Esophagus squamous epithelium (tissue), 5 donors: ENCODE data around the gene DDX47. TPM values are rescaled to one million over a fixed set of nuclear protein-coding genes. Genes with fewer than 3 reads are reported as not detected.

ENCODE experiments used
- DNase-seq: peaks from one replicate; lab custom pipeline; 2025; lab: John Stamatoyannopoulos, UW
- H3K27ac ChIP-seq, 4 donors: fragments of 200-600 bp; sonication (generic); one replicate each; pipeline ENCODE4 v1.5.1; 2016 to 2019; ENCODE audit warnings: mild to moderate bottlenecking in 1 of 4
- H3K27me3 ChIP-seq, 4 donors: fragments of 200-600 bp; sonication (generic); 1 replicate in 3 of 4; 2 replicates in 1 of 4; pipeline versions ENCODE4 v1.5.1 to v1.6.0; 2017 to 2021; ENCODE audit warnings: antibody characterized with exemption in 1 of 4
- H3K36me3 ChIP-seq, 3 donors: fragments of 200-600 bp; sonication (generic); one replicate each; pipeline ENCODE4 v1.5.1; 2016 to 2019
- H3K4me1 ChIP-seq, 3 donors: fragments of 200-600 bp; sonication (generic); one replicate each; pipeline ENCODE4 v1.5.1; 2017 to 2019
- H3K4me3 ChIP-seq, 4 donors: fragments of 200-600 bp; sonication (generic); 1 replicate in 3 of 4; 2 replicates in 1 of 4; pipeline ENCODE4 v1.5.1; 2016 to 2019; ENCODE audit warnings: mild to moderate bottlenecking in 2 of 4, moderate library complexity in 1 of 4
- H3K9me3 ChIP-seq, 3 donors: fragments of 200-600 bp; sonication (generic); one replicate each; pipeline ENCODE4 v1.5.1; 2016 to 2019
- CTCF ChIP-seq, 6 experiments: fragments of 450-650 bp in 4 of 6; fragments of 200-600 bp in 2 of 6; sonication (generic) in 2 of 6; IDR thresholded peaks; one replicate each; pipeline ENCODE4 v1.5.1; 2016 to 2019; ENCODE audit warnings: antibody characterized with exemption in 6 of 6, mild to moderate bottlenecking in 4 of 6, moderate library complexity in 4 of 6
- POLR2A ChIP-seq, 4 donors: fragments of 450-650 bp; IDR thresholded peaks; one replicate each; pipeline ENCODE4 v1.6.1; 2017; ENCODE audit warnings: antibody characterized with exemption in 4 of 4, mild to moderate bottlenecking in 4 of 4, moderate library complexity in 3 of 4
- WGBS, 2 donors: methylation state at CpG; one replicate each; pipeline ENCODE4 v1.1.5; 2018; 5-methylcytosine and 5-hydroxymethylcytosine counted together
- intact Hi-C: fragments of 100-400 bp; cut with DNase I; formaldehyde crosslinking; loops from one replicate; pipeline ENCODE4 v1.15.0; 2022
- total RNA-seq, 4 donors: library from RNA; depleted of rRNA; stranded (reverse); fragments of >200 nt; gene quantifications; one replicate each; pipeline ENCODE4 v1.1.0, GENCODE V29; 2016
- donor health status: DM: yes; HTN: yes; CAD: no.

The DDX47 gene
- total RNA-seq, 4 donors from 2014 or later: 40.6 to 67.9 (median 55.3) TPM

GRCh38 chr12:12790956-12791355, 22.2 kb upstream of the DDX47 start:
- Histone ChIP-seq H3K36me3 (no peaks in the 10 kb centered on the region), H3K27ac (peak overlapping the region in 2 of 4 donors; percentile 30 to 70), H3K27me3 (no peaks in the 10 kb centered on the region), H3K4me3 (no peak overlapping the region), H3K9me3 (no peaks in the 10 kb centered on the region), H3K4me1 (peaks cover 15 to 65% (median 27%) of the 10 kb centered on the region in 3 donors)
- intact Hi-C loops: loop anchor here (10.0 kb wide), 1 partner anchor 424 kb away; no protein-coding TSS in a partner anchor
- WGBS, 2 donors: 39 to 65% methylated on average over 4 of the region's 4 CpGs
- no peak for DNase-seq
- TF ChIP-seq CTCF (IDR thresholded peaks at IDR 0.05) (no peak), POLR2A (IDR thresholded peaks at IDR 0.05) (no peak)

- Histone ChIP-seq H3K27ac (peak overlapping the region in 3 of 4 donors; percentile 30 to 70 (median 53)), H3K36me3 (no peaks in the 10 kb centered on the region), H3K4me3 (peak overlapping the region in 3 of 4 donors; percentile 4 to 39 (median 6)), H3K27me3 (no peaks in the 10 kb centered on the region), H3K4me1 (peaks cover 15 to 58% (median 27%) of the 10 kb centered on the region in 3 donors), H3K9me3 (no peaks in the 10 kb centered on the region)
- no peak for DNase-seq
- WGBS, 2 donors: 19 to 25% methylated on average over 7 of the region's 7 CpGs
- intact Hi-C loops: loop anchor here (10.0 kb wide), 1 partner anchor 423 kb away; no protein-coding TSS in a partner anchor
- TF ChIP-seq POLR2A (IDR thresholded peaks at IDR 0.05) (no peak), CTCF (IDR thresholded peaks at IDR 0.05) (no peak)
Measured at GRCh38 chr12:12791756-12792369, 21.3 kb upstream of the DDX47 start.

GRCh38 chr12:12792421-12792820, 20.7 kb upstream of the DDX47 start:
- H3K36me3 ChIP-seq: no peaks in the 10 kb centered on the region
- no peak overlapping the region for H3K4me3 ChIP-seq
- TF ChIP-seq POLR2A (IDR thresholded peaks at IDR 0.05) (no peak), CTCF (IDR thresholded peaks at IDR 0.05) (no peak)
- peaks cover 11 to 53% (median 25%) of the 10 kb centered on the region in 3 donors for H3K4me1 ChIP-seq
- intact Hi-C loops: loop anchor here (10.0 kb wide), 1 partner anchor 422 kb away; no protein-coding TSS in a partner anchor
- H3K27me3 ChIP-seq: no peaks in the 10 kb centered on the region
- 53 to 57% methylated on average over 6 of the region's 6 CpGs for WGBS, 2 donors
- no peaks in the 10 kb centered on the region for H3K9me3 ChIP-seq
- H3K27ac ChIP-seq: peak overlapping the region in 3 of 4 donors; percentile 30 to 70 (median 53)
- no peak for DNase-seq

- H3K36me3 ChIP-seq: no peaks in the 10 kb centered on the region
- H3K4me3 ChIP-seq: no peak overlapping the region
- H3K27me3 ChIP-seq: no peaks in the 10 kb centered on the region
- intact Hi-C loops: loop anchor here (10.0 kb wide), 1 partner anchor 420 kb away; no protein-coding TSS in a partner anchor
- no peak for DNase-seq
- no peak overlapping the region for H3K27ac ChIP-seq
- no peaks in the 10 kb centered on the region for H3K9me3 ChIP-seq
- peaks cover 0 to 31% (median 12%) of the 10 kb centered on the region in 3 donors for H3K4me1 ChIP-seq
- TF ChIP-seq POLR2A (IDR thresholded peaks at IDR 0.05): no peak
- no peak for TF ChIP-seq CTCF (IDR thresholded peaks at IDR 0.05)
- 79 to 82% methylated on average over 2 of the region's 2 CpGs for WGBS, 2 donors
Measured at GRCh38 chr12:12794686-12795085, 18.5 kb upstream of the DDX47 start.

- DNase-seq: no peak
- Histone ChIP-seq H3K27me3 (no peaks in the 10 kb centered on the region), H3K9me3 (no peaks in the 10 kb centered on the region), H3K36me3 (no peaks in the 10 kb centered on the region), H3K27ac (peak overlapping the region in 2 of 4 donors; percentile 34 to 42), H3K4me1 (peaks cover 0 to 38% (median 12%) of the 10 kb centered on the region in 3 donors), H3K4me3 (no peak overlapping the region)
- WGBS, 2 donors: 65 to 84% methylated on average over 3 of the region's 3 CpGs
- no peak for TF ChIP-seq CTCF (IDR thresholded peaks at IDR 0.05)
- intact Hi-C loops: loop anchor here (10.0 kb wide), 1 partner anchor 419 kb away; no protein-coding TSS in a partner anchor
Measured at GRCh38 chr12:12796171-12796570, 17.0 kb upstream of the DDX47 start.
